B cell (primary cell): Measurements from ENCODE around the gene EZH2. TPM values are rescaled to one million over a fixed set of nuclear protein-coding genes. Genes with fewer than 3 reads are reported as not detected.

Experiments
- ATAC-seq: fragments of 200-7000 bp; cut with Tn5 transposase; one replicate; pipeline ENCODE4 v1.10.0; 2021; ENCODE audit warnings: low read depth, mild to moderate bottlenecking, moderate number of reproducible peaks, moderate library complexity
- CTCF ChIA-PET: fragments of 350-600 bp; sonication (Branson Sonifier 250); formaldehyde crosslinking; loops from one replicate; lab custom pipeline; 2021; ENCODE audit warnings: antibody characterized with exemption, inconsistent platforms; lab: Charles Lee
- POLR2A ChIA-PET: fragments of 350-600 bp; sonication (Branson Sonifier 250); formaldehyde crosslinking; loops from one replicate; lab custom pipeline; 2021; ENCODE audit warnings: antibody characterized with exemption; lab: Charles Lee
- DNase-seq: peaks from one replicate; pipeline ENCODE4 v3.0.0; 2013
- H2AFZ ChIP-seq: 2 replicates; pipeline ENCODE4 v1.6.1; 2012; ENCODE audit warnings: mild to moderate bottlenecking, low read depth, low read length; ENCODE audit not compliant: insufficient read depth, poor library complexity, severe bottlenecking
- H3K27ac ChIP-seq, 2 donors: 1 replicate in 1 of 2; 2 replicates in 1 of 2; pipeline ENCODE4 v1.5.1; 2012 to 2013; ENCODE audit warnings: low read length in 2 of 2, mild to moderate bottlenecking in 2 of 2, moderate library complexity in 1 of 2
- H3K27me3 ChIP-seq, 4 experiments: fragments of 200-600 bp in 1 of 4; sonication (generic) in 1 of 4; replicated peaks in 1 of 4; 1 replicate in 2 of 4; 2 replicates in 2 of 4; pipeline versions ENCODE4 v1.6.1 to v1.7.0; 2013 to 2016; ENCODE audit warnings: low read length in 3 of 4, mild to moderate bottlenecking in 2 of 4, mixed read lengths in 1 of 4, moderate library complexity in 1 of 4; ENCODE audit not compliant: insufficient read depth in 4 of 4, control insufficient read depth in 3 of 4; ENCODE audit errors: control extremely low read depth in 1 of 4
- H3K36me3 ChIP-seq, 2 experiments: replicated peaks in 1 of 2; 1 replicate in 1 of 2; 2 replicates in 1 of 2; pipeline versions ENCODE4 v1.6.1 to v1.7.1; 2013; ENCODE audit warnings: low read length in 1 of 2; ENCODE audit not compliant: insufficient read depth in 2 of 2, control insufficient read depth in 1 of 2; ENCODE audit errors: control extremely low read depth in 1 of 2, extremely low read depth in 1 of 2
- H3K4me1 ChIP-seq, 2 donors: fragments of 200-600 bp in 1 of 2; sonication (generic) in 1 of 2; 1 replicate in 1 of 2; 2 replicates in 1 of 2; pipeline versions ENCODE4 v1.5.1 to v1.6.1; 2013 to 2017; ENCODE audit warnings: low read length in 2 of 2; ENCODE audit not compliant: control insufficient read depth in 2 of 2, insufficient read depth in 2 of 2
- H3K4me2 ChIP-seq: replicated peaks from 2 replicates; pipeline ENCODE3; 2012; ENCODE audit warnings: mild to moderate bottlenecking, low read depth, low read length; ENCODE audit not compliant: poor library complexity, severe bottlenecking
- H3K4me3 ChIP-seq, 5 experiments: fragments of 200-600 bp in 1 of 5; sonication (generic) in 1 of 5; 1 replicate in 3 of 5; 2 replicates in 2 of 5; pipeline versions ENCODE4 v1.5.1 to v1.7.0; 2011 to 2016; ENCODE audit warnings: low read length in 4 of 5, mild to moderate bottlenecking in 4 of 5, low read depth in 2 of 5, control low read depth in 1 of 5, moderate library complexity in 1 of 5; ENCODE audit not compliant: insufficient read depth in 1 of 5; ENCODE audit errors: control extremely low read depth in 1 of 5, extremely low read depth in 1 of 5
- H3K79me2 ChIP-seq: fragments of 200-600 bp; sonication (generic); one replicate; pipeline ENCODE4 v1.6.0; 2016; ENCODE audit warnings: low read length; ENCODE audit not compliant: control insufficient read depth, insufficient read depth
- H3K9ac ChIP-seq: fragments of 200-600 bp; sonication (generic); 2 replicates; pipeline ENCODE4 v1.6.1; 2017; ENCODE audit warnings: mild to moderate bottlenecking, low read length, moderate library complexity
- H3K9me3 ChIP-seq, 3 donors: one replicate each; pipeline versions ENCODE4 v1.6.1 to v1.7.1; 2013; ENCODE audit warnings: low read length in 2 of 3; ENCODE audit not compliant: control insufficient read depth in 2 of 3, insufficient read depth in 1 of 3; ENCODE audit errors: control extremely low read depth in 1 of 3
- H4K20me1 ChIP-seq: 2 replicates; pipeline ENCODE4 v1.6.0; 2012; ENCODE audit warnings: mild to moderate bottlenecking, low read length; ENCODE audit not compliant: insufficient read depth, control insufficient read depth, poor library complexity, severe bottlenecking
- H3K27ac Mint-ChIP-seq: one replicate; pipeline ENCODE4 v1.8.0; 2021; ENCODE audit warnings: mixed read lengths
- H3K27me3 Mint-ChIP-seq: one replicate; pipeline ENCODE4 v1.8.0; 2021; ENCODE audit warnings: mixed read lengths
- H3K4me1 Mint-ChIP-seq: one replicate; pipeline ENCODE4 v1.8.0; 2021; ENCODE audit warnings: mixed read lengths
- H3K4me3 Mint-ChIP-seq: one replicate; pipeline ENCODE4 v1.8.0; 2021; ENCODE audit warnings: mixed read lengths
- H3K9me3 Mint-ChIP-seq: one replicate; pipeline ENCODE4 v1.8.0; 2022; ENCODE audit warnings: mixed read lengths; ENCODE audit not compliant: insufficient read depth
- CTCF ChIP-seq: fragments of 200-600 bp; IDR thresholded peaks from one replicate; pipeline ENCODE4 v1.8.0; 2022; ENCODE audit warnings: antibody characterized with exemption, mild to moderate bottlenecking
- EZH2 ChIP-seq: IDR thresholded peaks from 2 replicates; pipeline ENCODE4 v1.6.1; 2012; ENCODE audit warnings: borderline replicate concordance, low read depth, mild to moderate bottlenecking, moderate library complexity, low read length; ENCODE audit not compliant: insufficient read depth, poor library complexity, severe bottlenecking
- WGBS: methylation state at CpG from one replicate; pipeline ENCODE4 v1.1.5; 2013; ENCODE audit warnings: missing lambda C conversion rate; ENCODE audit not compliant: insufficient coverage; 5-methylcytosine and 5-hydroxymethylcytosine counted together
- intact Hi-C: fragments of 100-400 bp; cut with micrococcal nuclease; formaldehyde crosslinking; loops from one replicate; pipeline ENCODE4 v1.10.0; 2022
- polyA plus RNA-seq: library from polyadenylated mRNA; depleted of rRNA; stranded (reverse); fragments of >200 nt; gene quantifications from 2 replicates; pipeline ENCODE4 v1.2.3, GENCODE V29; 2012
- total RNA-seq, 2 donors: library from RNA; stranded (reverse); fragments of 120-200 nt in 1 of 2; gene quantifications; 1 replicate in 1 of 2; 2 replicates in 1 of 2; pipeline versions ENCODE4 v1.2.3 to v1.2.4, GENCODE V29; 2013 to 2022

EZH2 gene
- total and polyA plus RNA-seq, 2 donors (not counting 1 experiment from before 2014, with no cell fraction given), result 5.1 to 10.3 TPM

- Histone ChIP-seq H3K36me3 (no peaks in the 10 kb centered on the region), H3K9me3 (no peaks in the 10 kb centered on the region), H3K4me3 (no peak overlapping the region), H3K27me3 (no peaks in the 10 kb centered on the region), H4K20me1 (no peaks in the 10 kb centered on the region), H3K79me2 (no peaks in the 10 kb centered on the region), H3K27ac (no peak overlapping the region), H3K9ac (no peak overlapping the region), H3K4me2 (no peak overlapping the region), H2AFZ (no peak overlapping the region), H3K4me1 (peaks cover 9 to 30% of the 10 kb centered on the region in 2 donors)
- DNase-seq, result no peak
- ATAC-seq, result no peak
- CTCF ChIA-PET, result interaction anchor here (0.7 kb wide), 1 partner anchor 63 kb away, joined by 4 read pairs; no protein-coding TSS in a partner anchor
- Mint-ChIP-seq H3K4me1 (peaks cover 33% of the 10 kb centered on the region), H3K9me3 (no peaks in the 10 kb centered on the region), H3K4me3 (no peak overlapping the region), H3K27me3 (peaks cover 8% of the 10 kb centered on the region), H3K27ac (no peak overlapping the region)
- intact Hi-C loops, result no loop called here
- no CpG with 5 or more reads among the region's 8 CpGs for WGBS
- POLR2A ChIA-PET, result interaction anchor here (0.5 kb wide), 1 partner anchor 10 kb away, joined by 4 read pairs; no protein-coding TSS in a partner anchor
- no peak for TF ChIP-seq EZH2
- TF ChIP-seq CTCF, result no peak
These were observed 28.9 kb upstream of the EZH2 start for GRCh38 chr7:148912758-148913541.

- peaks cover 33% of the 10 kb centered on the region for H3K4me1 Mint-ChIP-seq
- H2AFZ ChIP-seq, result no peak overlapping the region
These were observed 28.1 kb upstream of the EZH2 start for GRCh38 chr7:148912151-148912550.

More at GRCh38 chr7:148912151-148912550, 28.1 kb upstream of the EZH2 start:
- ChIA-PET POLR2A (no interaction called here), CTCF (interaction anchor here (0.7 kb wide), 1 partner anchor 64 kb away, joined by 4 read pairs; no protein-coding TSS in a partner anchor)
- H3K4me1 ChIP-seq, result peaks cover 9 to 30% of the 10 kb centered on the region in 2 donors
- no peak overlapping the region for H3K4me2 ChIP-seq
- H3K27ac Mint-ChIP-seq, result no peak overlapping the region
- DNase-seq (no peak), ATAC-seq (no peak)
- H3K4me3 Mint-ChIP-seq, result no peak overlapping the region
- H3K4me3 ChIP-seq, result no peak overlapping the region
- peaks cover 8% of the 10 kb centered on the region for H3K27me3 Mint-ChIP-seq
- H3K9me3 Mint-ChIP-seq, result no peaks in the 10 kb centered on the region
- H3K79me2 ChIP-seq, result no peaks in the 10 kb centered on the region
- no peaks in the 10 kb centered on the region for H3K27me3 ChIP-seq
- WGBS, result 100% methylated on average over 1 of the region's 4 CpGs
- intact Hi-C loops, result no loop called here
- no peak for TF ChIP-seq EZH2
- TF ChIP-seq CTCF, result no peak
- H3K9ac ChIP-seq, result no peak overlapping the region
- H4K20me1 ChIP-seq, result no peaks in the 10 kb centered on the region
- no peaks in the 10 kb centered on the region for H3K36me3 ChIP-seq
- no peaks in the 10 kb centered on the region for H3K9me3 ChIP-seq
- no peak overlapping the region for H3K27ac ChIP-seq
